ENCODE measurements around the gene SHC3. TPM values are rescaled to one million over a fixed set of nuclear protein-coding genes. Genes with fewer than 3 reads are reported as not detected.

Gene SHC3
- total RNA-seq, 1 experiment from 2014 or later: 0.66 TPM

DNA sequence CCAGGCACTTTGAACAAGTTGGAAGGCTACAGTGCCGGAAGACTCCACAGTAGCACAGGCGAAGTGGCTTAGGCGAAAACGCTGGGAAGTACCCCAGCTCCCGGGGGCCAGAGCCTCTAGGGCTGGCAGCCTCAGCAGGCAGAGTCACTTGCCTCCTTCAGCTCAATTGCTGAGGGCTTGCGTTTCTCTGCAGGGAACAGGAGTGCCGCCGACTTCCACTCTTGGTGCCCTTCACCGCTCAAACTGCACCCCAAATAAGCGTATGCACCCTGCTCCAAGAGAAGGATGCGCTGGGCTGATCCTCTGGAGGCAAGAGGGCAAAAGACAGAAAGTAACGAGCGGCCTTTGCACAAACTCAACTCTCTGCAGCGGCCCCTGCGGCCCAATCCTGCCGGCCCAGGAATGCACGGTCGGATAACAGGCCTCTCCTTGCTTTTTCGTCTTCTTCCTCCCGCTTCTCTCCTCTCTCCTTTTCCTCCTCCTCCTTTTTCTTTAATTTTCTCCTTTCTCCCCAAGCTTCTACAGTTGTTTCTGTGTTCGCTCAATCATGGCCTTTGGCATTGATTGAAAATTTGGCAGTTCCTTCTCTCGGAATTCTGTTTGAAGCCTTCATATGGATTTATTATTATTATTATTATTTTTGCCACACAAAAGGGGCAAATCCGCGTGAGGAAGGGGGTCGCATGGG, 188.4 kb downstream of the SHC3 start:
- Histone ChIP-seq H3K27me3 (ENCODE audit: low read length) (no peaks in the 10 kb centered on the region), H3K36me3 (ENCODE audit: low read depth, low read length) (no peaks in the 10 kb centered on the region), H3K4me2 (ENCODE audit: low read length) (no peak overlapping the region), H3K79me2 (ENCODE audit: low read length) (peaks cover 31% of the 10 kb centered on the region), H4K20me1 (ENCODE audit: low read length) (no peaks in the 10 kb centered on the region), H3K9me2 (replicated peaks; ENCODE audit: low read length) (no peaks in the 10 kb centered on the region), H3K4me3 (ENCODE audit: low read length) (no peak overlapping the region), H2AFZ (ENCODE audit: low read length) (no peak overlapping the region), H3K9me3 (ENCODE audit: low read length) (no peaks in the 10 kb centered on the region), H3F3A (ENCODE audit: low read length, unreplicated experiment) (no peaks in the 10 kb centered on the region), H3K4me1 (ENCODE audit: insufficient read depth, low read length) (peaks cover 12% of the 10 kb centered on the region; the same call in 1 of the 2 replicates), H3K27ac (ENCODE audit: low read length) (no peak overlapping the region), H3K9ac (ENCODE audit: low read length) (no peak overlapping the region)
- BruUV-seq (replicated peaks): no TSS peak
- ChIA-PET CTCF (no interaction called here), POLR2A (ENCODE audit: unreplicated experiment) (no interaction called here)
- ATAC-seq (no peak), DNase-seq (no peak)
- intact Hi-C loops (cut with micrococcal nuclease): loop anchor here (5.0 kb wide), 1 partner anchor 213 kb away; no protein-coding TSS in a partner anchor
- TF ChIP-seq EZH2phosphoT487 (IDR thresholded peaks at IDR 0.05; ENCODE audit: borderline replicate concordance, low read length) (no peak), EZH2 (IDR thresholded peaks at IDR 0.05; ENCODE audit: low read length, unreplicated experiment) (no peak)
- TF ChIP-seq, protein P1, sequence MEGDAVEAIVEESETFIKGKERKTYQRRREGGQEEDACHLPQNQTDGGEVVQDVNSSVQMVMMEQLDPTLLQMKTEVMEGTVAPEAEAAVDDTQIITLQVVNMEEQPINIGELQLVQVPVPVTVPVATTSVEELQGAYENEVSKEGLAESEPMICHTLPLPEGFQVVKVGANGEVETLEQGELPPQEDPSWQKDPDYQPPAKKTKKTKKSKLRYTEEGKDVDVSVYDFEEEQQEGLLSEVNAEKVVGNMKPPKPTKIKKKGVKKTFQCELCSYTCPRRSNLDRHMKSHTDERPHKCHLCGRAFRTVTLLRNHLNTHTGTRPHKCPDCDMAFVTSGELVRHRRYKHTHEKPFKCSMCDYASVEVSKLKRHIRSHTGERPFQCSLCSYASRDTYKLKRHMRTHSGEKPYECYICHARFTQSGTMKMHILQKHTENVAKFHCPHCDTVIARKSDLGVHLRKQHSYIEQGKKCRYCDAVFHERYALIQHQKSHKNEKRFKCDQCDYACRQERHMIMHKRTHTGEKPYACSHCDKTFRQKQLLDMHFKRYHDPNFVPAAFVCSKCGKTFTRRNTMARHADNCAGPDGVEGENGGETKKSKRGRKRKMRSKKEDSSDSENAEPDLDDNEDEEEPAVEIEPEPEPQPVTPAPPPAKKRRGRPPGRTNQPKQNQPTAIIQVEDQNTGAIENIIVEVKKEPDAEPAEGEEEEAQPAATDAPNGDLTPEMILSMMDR (conservative IDR thresholded peaks at IDR 0.05; ENCODE audit: low read depth, low read length): no peak

DNA sequence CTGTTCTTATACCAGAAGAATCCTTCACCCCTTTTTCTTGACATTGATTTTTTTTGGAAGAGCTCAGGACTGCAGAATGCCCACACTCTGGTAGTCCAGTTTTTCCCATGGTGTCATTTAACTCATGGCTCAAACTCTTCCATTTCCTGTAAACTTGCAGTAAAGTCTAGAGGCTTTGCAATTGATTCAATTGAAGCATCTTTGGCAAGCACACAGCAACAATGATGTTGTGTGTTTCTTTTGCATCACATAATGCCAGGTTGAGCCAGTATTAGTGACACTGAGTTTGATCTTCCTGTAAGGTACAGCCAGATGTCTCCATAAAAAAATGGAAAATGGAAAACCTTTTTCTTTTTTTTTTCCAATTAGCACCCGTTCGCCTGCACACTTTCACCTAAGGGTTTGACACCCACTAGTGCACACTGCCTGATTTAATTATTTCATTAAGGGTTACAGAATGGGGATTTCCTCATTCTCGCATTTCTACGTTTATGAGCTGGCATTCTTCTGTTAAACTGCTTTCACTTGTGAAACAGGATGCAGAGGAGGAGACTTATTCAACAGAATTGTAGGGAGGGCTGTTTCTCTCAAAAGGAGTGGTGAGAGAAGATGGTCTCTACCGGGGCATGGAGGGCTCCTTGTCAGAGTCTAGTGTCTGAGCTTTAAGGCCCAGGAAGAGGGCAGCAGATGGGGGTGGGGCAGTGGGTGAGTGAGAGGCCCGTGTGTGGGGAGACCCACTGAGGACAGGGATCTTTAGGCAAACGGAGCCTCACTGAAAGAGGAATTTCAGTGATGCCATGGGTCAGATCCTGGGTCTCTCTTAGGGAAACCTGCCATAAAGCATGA, 189.6 kb downstream of the SHC3 start:
- no peak for DNase-seq
- intact Hi-C loops (cut with micrococcal nuclease): no loop called here
- ATAC-seq: no peak
- Histone ChIP-seq H4K20me1 (ENCODE audit: low read length) (no peaks in the 10 kb centered on the region), H3K9me3 (ENCODE audit: low read length) (no peaks in the 10 kb centered on the region), H3K9ac (ENCODE audit: low read length) (no peak overlapping the region), H3K36me3 (ENCODE audit: low read depth, low read length) (no peaks in the 10 kb centered on the region), H3F3A (ENCODE audit: low read length, unreplicated experiment) (no peaks in the 10 kb centered on the region), H3K4me2 (ENCODE audit: low read length) (no peak overlapping the region), H3K79me2 (ENCODE audit: low read length) (peaks cover 23% of the 10 kb centered on the region), H2AFZ (ENCODE audit: low read length) (no peak overlapping the region), H3K4me3 (ENCODE audit: low read length) (no peak overlapping the region), H3K9me2 (replicated peaks; ENCODE audit: low read length) (no peaks in the 10 kb centered on the region), H3K4me1 (ENCODE audit: insufficient read depth, low read length) (peaks cover 12% of the 10 kb centered on the region; the same call in 1 of the 2 replicates), H3K27ac (ENCODE audit: low read length) (no peak overlapping the region), H3K27me3 (ENCODE audit: low read length) (no peaks in the 10 kb centered on the region)
- POLR2A ChIA-PET (ENCODE audit: unreplicated experiment): no interaction called here
- TF ChIP-seq EZH2 (IDR thresholded peaks at IDR 0.05; ENCODE audit: low read length, unreplicated experiment) (no peak), EZH2phosphoT487 (IDR thresholded peaks at IDR 0.05; ENCODE audit: borderline replicate concordance, low read length) (no peak)
- TF ChIP-seq, protein P1 (conservative IDR thresholded peaks at IDR 0.05; ENCODE audit: low read depth, low read length): no peak
- BruUV-seq (replicated peaks): no TSS peak
- CTCF ChIA-PET: no interaction called here
